Measurements from ENCODE around the gene UBE2QL1. TPM values are rescaled to one million over a fixed set of nuclear protein-coding genes. Genes with fewer than 3 reads are reported as not detected.

UBE2QL1 gene
- not detected for total RNA-seq

- peak; percentile 46 for ATAC-seq
These were observed at the start of gene UBE2QL1 for GRCh38 chr5:6448622-6449464. Gene UBE2QL1, plus strand, starts transcription at chr5:6448859. Its CDS starts 35 bp downstream, at chr5:6448894.

GRCh38 chr5:6399980-6400910, 48.4 kb upstream of the UBE2QL1 start:
- ATAC-seq, result peak; percentile 88

- ATAC-seq, result peak; percentile 63
These were observed 47.2 kb upstream of the UBE2QL1 start for GRCh38 chr5:6401410-6401809.

GRCh38 chr5:6402939-6403338, 45.7 kb upstream of the UBE2QL1 start:
- no peak for ATAC-seq

GRCh38 chr5:6403416-6403815, 45.2 kb upstream of the UBE2QL1 start:
- ATAC-seq, result no peak

GRCh38 chr5:6404129-6404528, 44.5 kb upstream of the UBE2QL1 start:
- ATAC-seq, result no peak

- no peak for ATAC-seq
These were observed 43.1 kb upstream of the UBE2QL1 start for GRCh38 chr5:6405591-6405990.

- no peak for ATAC-seq
These were observed 41.0 kb upstream of the UBE2QL1 start for GRCh38 chr5:6407558-6408259.

GRCh38 chr5:6408260-6408596, 40.4 kb upstream of the UBE2QL1 start:
- ATAC-seq, result no peak

GRCh38 chr5:6408627-6409446, 39.8 kb upstream of the UBE2QL1 start:
- ATAC-seq, result no peak

GRCh38 chr5:6410421-6410820, 38.2 kb upstream of the UBE2QL1 start:
- no peak for ATAC-seq

- no peak for ATAC-seq
These were observed 37.5 kb upstream of the UBE2QL1 start for GRCh38 chr5:6411141-6411540.

GRCh38 chr5:6412811-6413210, 35.8 kb upstream of the UBE2QL1 start:
- no peak for ATAC-seq

GRCh38 chr5:6417657-6418056, 31.0 kb upstream of the UBE2QL1 start:
- peak; percentile 71 for ATAC-seq

- no peak for ATAC-seq
These were observed 29.9 kb upstream of the UBE2QL1 start for GRCh38 chr5:6418679-6419276.

GRCh38 chr5:6419340-6419852, 29.3 kb upstream of the UBE2QL1 start:
- peak; percentile 67 for ATAC-seq

GRCh38 chr5:6423327-6424109, 25.1 kb upstream of the UBE2QL1 start:
- ATAC-seq, result no peak

GRCh38 chr5:6424110-6424659, 24.5 kb upstream of the UBE2QL1 start:
- ATAC-seq, result peak; percentile 15

- no peak for ATAC-seq
These were observed 24.0 kb upstream of the UBE2QL1 start for GRCh38 chr5:6424700-6425099.

GRCh38 chr5:6427694-6428093, 21.0 kb upstream of the UBE2QL1 start:
- ATAC-seq, result no peak
